HepG2 (cell line): Measurements from ENCODE around the gene SLC13A3. TPM values are rescaled to one million over a fixed set of nuclear protein-coding genes. Genes with fewer than 3 reads are reported as not detected.

Experiments used
- AHR ChIP-seq: IDR thresholded peaks from 2 replicates; pipeline ENCODE4 v1.6.1; 2018; ENCODE audit warnings: missing genetic modification reagents, missing compliant biosample characterization
- ARNTL ChIP-seq: sonication (generic); formaldehyde crosslinking; IDR thresholded peaks from 2 replicates; pipeline ENCODE4 v1.4.0; 2020; ENCODE audit warnings: mild to moderate bottlenecking, missing genetic modification reagents
- DNMT3B ChIP-seq: conservative IDR thresholded peaks from 2 replicates; pipeline ENCODE4 v1.6.1; 2016; ENCODE audit warnings: missing biosample characterization, control low read depth
- ERF ChIP-seq: IDR thresholded peaks from 2 replicates; pipeline ENCODE4 v1.6.1; 2018; ENCODE audit warnings: missing biosample characterization, missing genetic modification reagents
- HMG20A ChIP-seq: IDR thresholded peaks from 2 replicates; pipeline ENCODE4 v1.6.1; 2016; ENCODE audit warnings: borderline replicate concordance
- HOXA3 ChIP-seq: sonication (generic); formaldehyde crosslinking; IDR thresholded peaks from 2 replicates; pipeline ENCODE4 v1.5.0; 2020; ENCODE audit warnings: missing genetic modification reagents
- MED1 ChIP-seq: sonication (generic); formaldehyde crosslinking; IDR thresholded peaks from 2 replicates; pipeline ENCODE4 v1.4.0; 2020; ENCODE audit warnings: missing genetic modification reagents
- MEIS1 ChIP-seq: sonication (generic); formaldehyde crosslinking; IDR thresholded peaks from 2 replicates; pipeline ENCODE4 v1.9.0; 2021; ENCODE audit warnings: mild to moderate bottlenecking, missing genetic modification reagents, moderate library complexity, borderline replicate concordance
- NFYC ChIP-seq: IDR thresholded peaks from 2 replicates; pipeline ENCODE4 v1.6.1; 2016; ENCODE audit warnings: missing genetic modification reagents, missing compliant biosample characterization
- ONECUT2 ChIP-seq: sonication (generic); formaldehyde crosslinking; IDR thresholded peaks from 2 replicates; pipeline ENCODE4 v1.4.0; 2020; ENCODE audit warnings: missing genetic modification reagents
- POLR2A ChIP-seq, 2 experiments: IDR thresholded peaks; 2 replicates each; pipeline ENCODE4 v1.6.1; 2011; ENCODE audit warnings: low read depth in 2 of 2, low read length in 2 of 2, mild to moderate bottlenecking in 1 of 2, moderate library complexity in 1 of 2; ENCODE audit not compliant: insufficient read depth in 1 of 2
- RBAK ChIP-seq: sonication (generic); formaldehyde crosslinking; IDR thresholded peaks from 2 replicates; pipeline ENCODE4 v1.5.1; 2020; ENCODE audit warnings: mild to moderate bottlenecking, missing genetic modification reagents
- SIN3A ChIP-seq: IDR thresholded peaks from 2 replicates; pipeline ENCODE4 v1.6.1; 2011; ENCODE audit warnings: low read depth, mild to moderate bottlenecking, control low read depth, low read length, borderline replicate concordance
- SKI ChIP-seq: fragments of 450-650 bp; IDR thresholded peaks from one replicate; pipeline ENCODE4 v1.6.1; 2018; ENCODE audit warnings: mild to moderate bottlenecking; ENCODE audit not compliant: partially characterized antibody
- TGIF2 ChIP-seq: IDR thresholded peaks from 2 replicates; pipeline ENCODE4 v1.6.1; 2016; ENCODE audit warnings: control low read depth, missing compliant biosample characterization
- ZKSCAN5 ChIP-seq: sonication (generic); formaldehyde crosslinking; IDR thresholded peaks from 2 replicates; pipeline ENCODE4 v1.5.1; 2020; ENCODE audit warnings: mild to moderate bottlenecking, missing genetic modification reagents
- ZNF12 ChIP-seq: sonication (generic); formaldehyde crosslinking; IDR thresholded peaks from 2 replicates; pipeline ENCODE4 v1.5.0; 2020; ENCODE audit warnings: missing genetic modification reagents
- ZNF180 ChIP-seq: sonication (generic); formaldehyde crosslinking; IDR thresholded peaks from 2 replicates; pipeline ENCODE4 v1.4.0; 2020; ENCODE audit warnings: low read depth, missing genetic modification reagents, borderline replicate concordance
- ZNF614 ChIP-seq: IDR thresholded peaks from 2 replicates; pipeline ENCODE4 v1.6.1; 2018; ENCODE audit warnings: missing biosample characterization, missing genetic modification reagents, inconsistent platforms, borderline replicate concordance
- ZNF749 ChIP-seq: sonication (generic); formaldehyde crosslinking; IDR thresholded peaks from 2 replicates; pipeline ENCODE4 v1.8.0; 2022; ENCODE audit warnings: mild to moderate bottlenecking, missing genetic modification reagents, moderate library complexity, borderline replicate concordance
- ZNF772 ChIP-seq: sonication (generic); formaldehyde crosslinking; IDR thresholded peaks from 2 replicates; pipeline ENCODE4 v1.5.0; 2020; ENCODE audit warnings: mild to moderate bottlenecking, missing genetic modification reagents
- ZNF775 ChIP-seq: sonication (generic); formaldehyde crosslinking; IDR thresholded peaks from 2 replicates; pipeline ENCODE4 v1.4.0; 2020; ENCODE audit warnings: missing genetic modification reagents, mild to moderate bottlenecking, moderate library complexity, borderline replicate concordance
- ZNF788 ChIP-seq: sonication (generic); formaldehyde crosslinking; IDR thresholded peaks from 2 replicates; pipeline ENCODE4 v1.5.0; 2020; ENCODE audit warnings: mild to moderate bottlenecking, missing genetic modification reagents, borderline replicate concordance
- ZNF839 ChIP-seq: sonication (generic); formaldehyde crosslinking; IDR thresholded peaks from 2 replicates; pipeline ENCODE4 v1.4.0; 2020; ENCODE audit warnings: missing genetic modification reagents, mild to moderate bottlenecking, borderline replicate concordance
- polyA plus RNA-seq, 8 experiments: library from polyadenylated mRNA; depleted of rRNA in 3 of 8; stranded (reverse) in 7 of 8; unstranded in 1 of 8; fragments of >200 nt; fragmentation: Illumina TruSeq in 4 of 8; extraction: Trizol in 4 of 8; gene quantifications; 2 replicates each; pipeline versions ENCODE4 v1.2.1 to v1.2.3, GENCODE V29; 2011 to 2016; ENCODE audit warnings: low read depth in 4 of 8, missing spikeins in 1 of 8, mixed read lengths in 1 of 8; ENCODE audit not compliant: insufficient read depth in 1 of 8
- total RNA-seq, 5 experiments: library from RNA; depleted of rRNA; stranded (reverse); fragments of >200 nt; fragmentation: Illumina TruSeq; extraction: Trizol; gene quantifications; 2 replicates each; pipeline ENCODE4 v1.2.3, GENCODE V29; 2016; ENCODE audit warnings: low read depth in 1 of 5
- TF ChIP-seq, protein P1 (sequence below): sonication (generic); formaldehyde crosslinking; IDR thresholded peaks from 2 replicates; pipeline ENCODE4 v1.5.1; 2020; ENCODE audit warnings: missing genetic modification reagents, mild to moderate bottlenecking, borderline replicate concordance
- TF ChIP-seq, protein P2 (sequence below): sonication (generic); formaldehyde crosslinking; IDR thresholded peaks from 2 replicates; pipeline ENCODE4 v1.4.0; 2020; ENCODE audit warnings: mild to moderate bottlenecking, missing genetic modification reagents, borderline replicate concordance
- TF ChIP-seq, protein P3 (sequence below): IDR thresholded peaks from 2 replicates; pipeline ENCODE4 v1.6.1; 2018; ENCODE audit warnings: missing genetic modification reagents

The SLC13A3 gene
- total and polyA plus RNA-seq, 2 of the 13 experiments (the other 11 are each of a cell fraction or from before 2014, with no cell fraction given) = 66.5 to 76.0 TPM

DNA sequence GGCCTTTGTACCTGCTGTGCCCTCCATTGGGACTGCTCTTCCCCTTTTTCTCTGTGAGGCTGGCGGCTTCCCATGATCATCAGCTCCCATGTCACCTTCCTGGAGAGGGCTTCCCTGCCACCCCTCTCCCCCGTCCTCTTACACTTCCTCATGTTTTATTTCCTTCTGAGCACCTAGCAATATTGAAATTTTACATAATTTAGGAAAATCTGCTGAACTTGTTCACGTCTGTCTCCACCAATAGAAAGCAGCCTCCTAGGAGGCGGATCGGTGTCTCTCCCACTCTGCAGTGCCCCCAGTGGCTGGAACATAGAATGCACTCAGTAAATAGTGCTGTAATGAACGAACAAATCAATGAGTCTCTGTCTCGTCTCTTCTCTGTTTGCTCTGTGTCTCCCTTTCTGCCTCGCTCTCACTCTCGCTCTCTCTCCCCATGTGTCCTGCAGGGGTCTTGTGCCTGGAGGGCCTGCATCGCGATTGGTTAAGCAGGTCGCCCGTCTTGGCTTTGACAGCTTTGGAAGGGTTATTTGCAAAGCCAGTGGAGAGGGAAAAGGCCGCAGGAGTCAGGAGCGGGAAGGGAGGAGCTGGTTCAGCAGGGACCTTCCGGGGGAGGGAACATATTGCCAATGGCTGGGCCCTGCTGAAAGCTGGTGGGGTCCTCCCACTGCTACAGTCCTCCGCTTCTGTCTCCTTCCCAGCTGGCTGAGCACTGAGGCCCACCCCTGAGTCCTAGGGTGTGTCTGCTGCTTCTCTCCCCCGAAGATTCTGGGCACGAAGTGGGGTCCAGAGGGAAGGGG is 88.7 kb downstream of the SLC13A3 start (continued):
- TF ChIP-seq, protein P1, sequence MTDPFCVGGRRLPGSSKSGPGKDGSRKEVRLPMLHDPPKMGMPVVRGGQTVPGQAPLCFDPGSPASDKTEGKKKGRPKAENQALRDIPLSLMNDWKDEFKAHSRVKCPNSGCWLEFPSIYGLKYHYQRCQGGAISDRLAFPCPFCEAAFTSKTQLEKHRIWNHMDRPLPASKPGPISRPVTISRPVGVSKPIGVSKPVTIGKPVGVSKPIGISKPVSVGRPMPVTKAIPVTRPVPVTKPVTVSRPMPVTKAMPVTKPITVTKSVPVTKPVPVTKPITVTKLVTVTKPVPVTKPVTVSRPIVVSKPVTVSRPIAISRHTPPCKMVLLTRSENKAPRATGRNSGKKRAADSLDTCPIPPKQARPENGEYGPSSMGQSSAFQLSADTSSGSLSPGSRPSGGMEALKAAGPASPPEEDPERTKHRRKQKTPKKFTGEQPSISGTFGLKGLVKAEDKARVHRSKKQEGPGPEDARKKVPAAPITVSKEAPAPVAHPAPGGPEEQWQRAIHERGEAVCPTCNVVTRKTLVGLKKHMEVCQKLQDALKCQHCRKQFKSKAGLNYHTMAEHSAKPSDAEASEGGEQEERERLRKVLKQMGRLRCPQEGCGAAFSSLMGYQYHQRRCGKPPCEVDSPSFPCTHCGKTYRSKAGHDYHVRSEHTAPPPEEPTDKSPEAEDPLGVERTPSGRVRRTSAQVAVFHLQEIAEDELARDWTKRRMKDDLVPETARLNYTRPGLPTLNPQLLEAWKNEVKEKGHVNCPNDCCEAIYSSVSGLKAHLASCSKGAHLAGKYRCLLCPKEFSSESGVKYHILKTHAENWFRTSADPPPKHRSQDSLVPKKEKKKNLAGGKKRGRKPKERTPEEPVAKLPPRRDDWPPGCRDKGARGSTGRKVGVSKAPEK (CRISPR knock-in tag) = peak; percentile 33; the same call in 1 of the 2 replicates
- no peak for TF ChIP-seq ZNF749 (CRISPR knock-in tag)
- no peak for TF ChIP-seq ZNF772 (CRISPR knock-in tag)
- no peak for TF ChIP-seq HMG20A (CRISPR knock-in tag)
- no peak for TF ChIP-seq ZKSCAN5 (CRISPR knock-in tag)
- peak; percentile 57; the same call in 1 of the 2 replicates for TF ChIP-seq ZNF614 (CRISPR knock-in tag)
- peak; percentile 96 for TF ChIP-seq SKI
- TF ChIP-seq ZNF12 = no peak
- peak; percentile 73 for TF ChIP-seq HOXA3
- TF ChIP-seq MED1 (CRISPR knock-in tag) = peak; percentile 42; the same call in 1 of the 2 replicates
- no peak for TF ChIP-seq SIN3A
- TF ChIP-seq RBAK (CRISPR knock-in tag) = no peak
- 0 out of 2 replicates have a peak, but pooled peaks have one; percentile 17 for TF ChIP-seq TGIF2
- no peak for TF ChIP-seq ZNF775 (CRISPR knock-in tag)
- TF ChIP-seq MEIS1 (CRISPR knock-in tag) = no peak
- no peak for TF ChIP-seq DNMT3B (CRISPR knock-in tag)
- no peak; the same call in 1 of the 2 replicates for TF ChIP-seq ARNTL (CRISPR knock-in tag)
- no peak; the same call in 1 of the 2 replicates for TF ChIP-seq ZNF788 (CRISPR knock-in tag)
- TF ChIP-seq, protein P2, sequence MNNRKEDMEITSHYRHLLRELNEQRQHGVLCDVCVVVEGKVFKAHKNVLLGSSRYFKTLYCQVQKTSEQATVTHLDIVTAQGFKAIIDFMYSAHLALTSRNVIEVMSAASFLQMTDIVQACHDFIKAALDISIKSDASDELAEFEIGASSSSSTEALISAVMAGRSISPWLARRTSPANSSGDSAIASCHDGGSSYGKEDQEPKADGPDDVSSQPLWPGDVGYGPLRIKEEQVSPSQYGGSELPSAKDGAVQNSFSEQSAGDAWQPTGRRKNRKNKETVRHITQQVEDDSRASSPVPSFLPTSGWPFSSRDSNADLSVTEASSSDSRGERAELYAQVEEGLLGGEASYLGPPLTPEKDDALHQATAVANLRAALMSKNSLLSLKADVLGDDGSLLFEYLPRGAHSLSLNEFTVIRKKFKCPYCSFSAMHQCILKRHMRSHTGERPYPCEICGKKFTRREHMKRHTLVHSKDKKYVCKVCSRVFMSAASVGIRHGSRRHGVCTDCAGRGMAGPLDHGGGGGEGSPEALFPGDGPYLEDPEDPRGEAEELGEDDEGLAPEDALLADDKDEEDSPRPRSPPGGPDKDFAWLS = no peak
- TF ChIP-seq ONECUT2 (CRISPR knock-in tag) = no peak
- TF ChIP-seq NFYC (CRISPR knock-in tag) = peak; percentile 85
- no peak; a peak in 1 of 4 replicates for TF ChIP-seq POLR2A (IDR thresholded peaks at IDR 0.05; ENCODE audit: insufficient read depth in 1 of 2, low read depth in 2 of 2, low read length in 2 of 2)
- TF ChIP-seq ERF (CRISPR knock-in tag) = peak; percentile 53
- TF ChIP-seq, protein P3, sequence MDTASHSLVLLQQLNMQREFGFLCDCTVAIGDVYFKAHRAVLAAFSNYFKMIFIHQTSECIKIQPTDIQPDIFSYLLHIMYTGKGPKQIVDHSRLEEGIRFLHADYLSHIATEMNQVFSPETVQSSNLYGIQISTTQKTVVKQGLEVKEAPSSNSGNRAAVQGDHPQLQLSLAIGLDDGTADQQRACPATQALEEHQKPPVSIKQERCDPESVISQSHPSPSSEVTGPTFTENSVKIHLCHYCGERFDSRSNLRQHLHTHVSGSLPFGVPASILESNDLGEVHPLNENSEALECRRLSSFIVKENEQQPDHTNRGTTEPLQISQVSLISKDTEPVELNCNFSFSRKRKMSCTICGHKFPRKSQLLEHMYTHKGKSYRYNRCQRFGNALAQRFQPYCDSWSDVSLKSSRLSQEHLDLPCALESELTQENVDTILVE (CRISPR knock-in tag) = no peak
- no peak; the same call in 1 of the 2 replicates for TF ChIP-seq ZNF839
- TF ChIP-seq ZNF180 = no peak
- no peak; the same call in 1 of the 2 replicates for TF ChIP-seq AHR
